GM06990 (cell line): ENCODE results near the gene YY2.

Experiments used
- DNase-seq: peaks from one replicate; pipeline ENCODE4 v3.0.0-alpha.2; 2011; ENCODE audit not compliant: insufficient read length; ENCODE audit errors: extremely low read depth
- H3K27me3 ChIP-seq: replicated peaks from 2 replicates; pipeline ENCODE4 v1.6.0; 2011; ENCODE audit warnings: low read length; ENCODE audit not compliant: control insufficient read depth, insufficient read depth
- H3K36me3 ChIP-seq: 2 replicates; pipeline ENCODE4 v1.5.1; 2011; ENCODE audit warnings: low read length; ENCODE audit not compliant: control insufficient read depth, insufficient read depth
- H3K4me3 ChIP-seq: replicated peaks from 2 replicates; pipeline ENCODE4 v1.5.1; 2011; ENCODE audit warnings: low read depth, mild to moderate bottlenecking, control low read depth, low read length
- CTCF ChIP-seq: IDR thresholded peaks from 2 replicates; pipeline ENCODE4 v1.5.1; 2011; ENCODE audit warnings: low read length, control low read depth, mild to moderate bottlenecking, inconsistent platforms; ENCODE audit not compliant: insufficient read depth, poor library complexity, severe bottlenecking

YY2 gene

GRCh38 chrX:21875013-21875412 is 19.2 kb downstream of the YY2 start:
- no peak for DNase-seq
- Histone ChIP-seq H3K4me3 (no peak overlapping the region), H3K27me3 (no peaks in the 10 kb centered on the region), H3K36me3 (no peaks in the 10 kb centered on the region)
- TF ChIP-seq CTCF, result no peak

GRCh38 chrX:21881881-21882574 is 26.2 kb downstream of the YY2 start:
- no peaks in the 10 kb centered on the region; the same call in 1 of the 2 replicates for H3K36me3 ChIP-seq
- no peak for DNase-seq
- H3K4me3 ChIP-seq, result no peak overlapping the region
- TF ChIP-seq CTCF, result no peak
- no peaks in the 10 kb centered on the region for H3K27me3 ChIP-seq

GRCh38 chrX:21883258-21883657 is 27.5 kb downstream of the YY2 start:
- Histone ChIP-seq H3K36me3 (no peaks in the 10 kb centered on the region; the same call in 1 of the 2 replicates), H3K27me3 (no peaks in the 10 kb centered on the region), H3K4me3 (no peak overlapping the region)
- DNase-seq, result no peak
- TF ChIP-seq CTCF, result no peak

GRCh38 chrX:21885568-21885967 is 29.8 kb downstream of the YY2 start:
- Histone ChIP-seq H3K36me3 (no peaks in the 10 kb centered on the region; the same call in 1 of the 2 replicates), H3K4me3 (no peak overlapping the region), H3K27me3 (no peaks in the 10 kb centered on the region)
- no peak for TF ChIP-seq CTCF
- no peak for DNase-seq

GRCh38 chrX:21905313-21905712 is 49.5 kb downstream of the YY2 start:
- DNase-seq, result no peak
- TF ChIP-seq CTCF, result no peak
- Histone ChIP-seq H3K4me3 (no peak overlapping the region), H3K27me3 (no peaks in the 10 kb centered on the region), H3K36me3 (no peaks in the 10 kb centered on the region)

GRCh38 chrX:21905953-21906352 is 50.2 kb downstream of the YY2 start:
- no peaks in the 10 kb centered on the region for H3K27me3 ChIP-seq
- TF ChIP-seq CTCF, result no peak
- no peaks in the 10 kb centered on the region for H3K36me3 ChIP-seq
- no peak for DNase-seq
- no peak overlapping the region for H3K4me3 ChIP-seq
